Left ventricle myocardium inferior (tissue), 1 donor: Measurements from ENCODE around the gene PSMG1. TPM values are rescaled to one million over a fixed set of nuclear protein-coding genes. Genes with fewer than 3 reads are reported as not detected.

Source experiments
- DNase-seq: peaks from one replicate; pipeline ENCODE4 v3.0.0-alpha.2; 2020
- H3K27ac ChIP-seq: fragments of 200-600 bp; replicated peaks from 2 replicates; pipeline ENCODE4 v1.8.0; 2021
- H3K27me3 ChIP-seq: fragments of 200-600 bp; 2 replicates; pipeline ENCODE4 v1.8.0; 2021; ENCODE audit warnings: low read depth
- H3K36me3 ChIP-seq: fragments of 200-600 bp; 2 replicates; pipeline ENCODE4 v1.8.0; 2021
- H3K4me1 ChIP-seq: fragments of 200-600 bp; 2 replicates; pipeline ENCODE4 v1.8.0; 2021
- H3K4me3 ChIP-seq: fragments of 200-600 bp; 2 replicates; pipeline ENCODE4 v1.8.0; 2021; ENCODE audit warnings: mild to moderate bottlenecking, moderate library complexity
- H3K9me3 ChIP-seq: fragments of 200-600 bp; replicated peaks from 2 replicates; pipeline ENCODE4 v1.8.0; 2021
- intact Hi-C: fragments of 100-400 bp; cut with micrococcal nuclease; formaldehyde crosslinking; loops from one replicate; pipeline ENCODE4 v1.11.0; 2022
- total RNA-seq: library from RNA; stranded (reverse); fragmentation: NEBNext Ultra II Directional; extraction: Animal tissue kit (Norgen Biotek cat#: 25700); gene quantifications from one replicate; pipeline ENCODE4 v1.2.1, GENCODE V29; 2021
- TF ChIP-seq, protein P1 (sequence below): fragments of 200-600 bp; IDR thresholded peaks from 2 replicates; pipeline ENCODE4 v1.8.0; 2021; ENCODE audit warnings: antibody characterized with exemption, mild to moderate bottlenecking, borderline replicate concordance
- donor health status: DM: no; HTN: yes; CAD: no; lungs with severe emphysema.

The PSMG1 gene
- total RNA-seq, 1 donor from 2014 or later, result 20.7 TPM

- H3K27me3 ChIP-seq, result no peaks in the 10 kb centered on the region
- H3K4me3 ChIP-seq, result no peak overlapping the region
- peaks cover 70% of the 10 kb centered on the region for H3K36me3 ChIP-seq
- peaks cover 20% of the 10 kb centered on the region for H3K4me1 ChIP-seq
- intact Hi-C loops, result no loop called here
- no peaks in the 10 kb centered on the region for H3K9me3 ChIP-seq
- TF ChIP-seq, protein P1, sequence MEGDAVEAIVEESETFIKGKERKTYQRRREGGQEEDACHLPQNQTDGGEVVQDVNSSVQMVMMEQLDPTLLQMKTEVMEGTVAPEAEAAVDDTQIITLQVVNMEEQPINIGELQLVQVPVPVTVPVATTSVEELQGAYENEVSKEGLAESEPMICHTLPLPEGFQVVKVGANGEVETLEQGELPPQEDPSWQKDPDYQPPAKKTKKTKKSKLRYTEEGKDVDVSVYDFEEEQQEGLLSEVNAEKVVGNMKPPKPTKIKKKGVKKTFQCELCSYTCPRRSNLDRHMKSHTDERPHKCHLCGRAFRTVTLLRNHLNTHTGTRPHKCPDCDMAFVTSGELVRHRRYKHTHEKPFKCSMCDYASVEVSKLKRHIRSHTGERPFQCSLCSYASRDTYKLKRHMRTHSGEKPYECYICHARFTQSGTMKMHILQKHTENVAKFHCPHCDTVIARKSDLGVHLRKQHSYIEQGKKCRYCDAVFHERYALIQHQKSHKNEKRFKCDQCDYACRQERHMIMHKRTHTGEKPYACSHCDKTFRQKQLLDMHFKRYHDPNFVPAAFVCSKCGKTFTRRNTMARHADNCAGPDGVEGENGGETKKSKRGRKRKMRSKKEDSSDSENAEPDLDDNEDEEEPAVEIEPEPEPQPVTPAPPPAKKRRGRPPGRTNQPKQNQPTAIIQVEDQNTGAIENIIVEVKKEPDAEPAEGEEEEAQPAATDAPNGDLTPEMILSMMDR, result no peak
- H3K27ac ChIP-seq, result no peak overlapping the region
- no peak for DNase-seq
These were observed 36.9 kb upstream of the PSMG1 start for GRCh38 chr21:39220150-39220549.

GRCh38 chr21:39218082-39218409 is 34.8 kb upstream of the PSMG1 start:
- TF ChIP-seq, protein P1, result no peak
- intact Hi-C loops, result no loop called here
- no peak for DNase-seq
- Histone ChIP-seq H3K27ac (no peak overlapping the region), H3K4me1 (peaks cover 20% of the 10 kb centered on the region), H3K27me3 (no peaks in the 10 kb centered on the region), H3K4me3 (no peak overlapping the region), H3K36me3 (peaks cover 68% of the 10 kb centered on the region), H3K9me3 (no peaks in the 10 kb centered on the region)

- intact Hi-C loops, result no loop called here
- no peak overlapping the region for H3K27ac ChIP-seq
- H3K36me3 ChIP-seq, result peaks cover 68% of the 10 kb centered on the region
- H3K27me3 ChIP-seq, result no peaks in the 10 kb centered on the region
- no peak for DNase-seq
- no peaks in the 10 kb centered on the region for H3K9me3 ChIP-seq
- TF ChIP-seq, protein P1, result no peak
- no peak overlapping the region for H3K4me3 ChIP-seq
- H3K4me1 ChIP-seq, result peaks cover 20% of the 10 kb centered on the region
These were observed 34.3 kb upstream of the PSMG1 start for GRCh38 chr21:39217356-39218081.

GRCh38 chr21:39216290-39216689 is 33.0 kb upstream of the PSMG1 start:
- Histone ChIP-seq H3K36me3 (peaks cover 74% of the 10 kb centered on the region), H3K27me3 (no peaks in the 10 kb centered on the region), H3K9me3 (no peaks in the 10 kb centered on the region), H3K4me3 (no peak overlapping the region), H3K27ac (no peak overlapping the region), H3K4me1 (peaks cover 12% of the 10 kb centered on the region)
- TF ChIP-seq, protein P1, result no peak
- no peak for DNase-seq
- intact Hi-C loops, result no loop called here

DNA sequence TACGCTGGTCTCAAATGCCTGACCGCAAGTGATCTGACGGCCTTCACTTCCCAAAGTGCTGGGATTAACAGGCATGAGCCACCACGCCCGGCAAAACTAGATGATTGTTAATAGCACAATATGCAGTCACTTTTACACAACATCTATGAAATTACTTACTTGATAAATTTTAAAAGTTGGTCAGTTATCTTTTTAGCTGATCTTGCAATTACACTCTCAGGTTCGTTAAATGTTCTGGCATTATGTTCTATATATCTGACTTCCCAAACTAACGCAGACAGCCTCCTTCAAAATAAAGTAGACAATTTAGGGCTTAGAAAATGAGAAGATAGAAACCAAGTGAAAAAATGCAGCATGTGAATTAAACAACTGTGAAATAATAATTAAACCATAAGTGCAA is 31.8 kb upstream of the PSMG1 start:
- intact Hi-C loops, result no loop called here
- Histone ChIP-seq H3K27ac (no peak overlapping the region), H3K9me3 (no peaks in the 10 kb centered on the region), H3K36me3 (peaks cover 80% of the 10 kb centered on the region), H3K27me3 (no peaks in the 10 kb centered on the region), H3K4me1 (peaks cover 4% of the 10 kb centered on the region), H3K4me3 (no peak overlapping the region)
- TF ChIP-seq, protein P1, result no peak
- no peak for DNase-seq
